ENCODE results near the gene TREH.

TREH gene

DNA sequence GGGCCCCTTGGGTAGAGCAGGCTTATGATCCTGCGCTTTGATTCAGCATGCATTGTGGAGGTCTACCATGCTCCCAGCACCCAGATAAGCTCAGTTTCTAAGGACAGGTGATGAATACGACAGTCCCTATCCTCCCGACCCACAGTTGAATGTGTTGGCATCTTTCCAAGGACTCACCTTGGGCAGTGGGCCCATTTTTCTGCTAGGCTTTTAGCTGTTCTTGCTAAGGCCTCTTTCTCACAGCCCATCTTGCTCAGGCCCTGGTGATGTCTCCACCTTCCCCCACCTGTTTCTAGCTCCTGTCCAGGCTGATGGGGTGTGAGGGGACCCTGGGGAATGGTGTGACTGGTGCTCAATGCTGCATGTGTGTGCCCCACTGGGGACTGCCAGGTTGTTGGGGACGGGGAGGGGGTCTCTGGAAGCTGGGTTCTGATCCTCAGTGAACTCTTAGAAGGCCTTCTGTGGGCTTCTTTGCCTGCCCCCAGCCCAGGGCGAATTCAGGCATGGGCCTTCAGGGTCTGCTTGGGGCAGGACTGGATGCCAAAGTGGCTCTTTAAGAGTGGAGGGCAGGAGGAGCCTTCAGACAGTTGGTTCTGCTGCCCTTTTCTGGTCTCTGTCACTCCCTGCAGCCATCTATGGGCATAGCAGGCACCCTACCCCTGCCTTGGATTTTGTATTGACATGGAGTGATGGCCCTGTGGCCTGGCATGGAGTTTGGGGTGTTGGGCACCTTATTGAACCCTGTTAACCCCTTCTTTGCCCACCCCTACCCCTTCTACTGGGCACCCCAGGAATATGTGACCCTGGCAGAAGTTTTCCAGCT is 38.9 kb downstream of the TREH start:
- FAIRE-seq, result no peak
- no peak for DNase-seq (ENCODE audit: insufficient read length, low spot score)
- TF ChIP-seq, protein P1, sequence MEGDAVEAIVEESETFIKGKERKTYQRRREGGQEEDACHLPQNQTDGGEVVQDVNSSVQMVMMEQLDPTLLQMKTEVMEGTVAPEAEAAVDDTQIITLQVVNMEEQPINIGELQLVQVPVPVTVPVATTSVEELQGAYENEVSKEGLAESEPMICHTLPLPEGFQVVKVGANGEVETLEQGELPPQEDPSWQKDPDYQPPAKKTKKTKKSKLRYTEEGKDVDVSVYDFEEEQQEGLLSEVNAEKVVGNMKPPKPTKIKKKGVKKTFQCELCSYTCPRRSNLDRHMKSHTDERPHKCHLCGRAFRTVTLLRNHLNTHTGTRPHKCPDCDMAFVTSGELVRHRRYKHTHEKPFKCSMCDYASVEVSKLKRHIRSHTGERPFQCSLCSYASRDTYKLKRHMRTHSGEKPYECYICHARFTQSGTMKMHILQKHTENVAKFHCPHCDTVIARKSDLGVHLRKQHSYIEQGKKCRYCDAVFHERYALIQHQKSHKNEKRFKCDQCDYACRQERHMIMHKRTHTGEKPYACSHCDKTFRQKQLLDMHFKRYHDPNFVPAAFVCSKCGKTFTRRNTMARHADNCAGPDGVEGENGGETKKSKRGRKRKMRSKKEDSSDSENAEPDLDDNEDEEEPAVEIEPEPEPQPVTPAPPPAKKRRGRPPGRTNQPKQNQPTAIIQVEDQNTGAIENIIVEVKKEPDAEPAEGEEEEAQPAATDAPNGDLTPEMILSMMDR (IDR thresholded peaks at IDR 0.05; ENCODE audit: insufficient read depth, missing control alignments), result no peak

DNA sequence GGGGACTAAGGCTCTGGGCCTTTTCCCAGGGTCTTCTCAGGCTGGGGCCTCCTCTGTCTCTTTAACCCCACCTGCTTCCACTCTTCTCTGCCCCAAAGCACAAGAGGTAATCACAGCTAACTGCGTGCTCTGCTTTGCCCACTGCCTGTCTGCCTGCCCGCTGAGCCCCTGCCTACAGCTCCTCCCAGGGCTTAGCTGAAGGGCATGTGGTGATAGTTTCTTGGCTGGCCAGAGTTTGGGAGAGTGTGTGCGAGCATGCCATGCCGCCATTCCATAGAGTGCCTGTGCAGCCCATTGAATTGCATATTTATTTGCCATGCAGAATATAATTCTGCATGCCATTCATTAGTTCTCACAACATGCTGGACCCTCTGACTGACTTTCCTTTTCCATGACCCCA is 39.6 kb downstream of the TREH start:
- FAIRE-seq, result no peak
- TF ChIP-seq, protein P1 (IDR thresholded peaks at IDR 0.05; ENCODE audit: insufficient read depth, missing control alignments), result no peak
- no peak for DNase-seq (ENCODE audit: insufficient read length, low spot score)

DNA sequence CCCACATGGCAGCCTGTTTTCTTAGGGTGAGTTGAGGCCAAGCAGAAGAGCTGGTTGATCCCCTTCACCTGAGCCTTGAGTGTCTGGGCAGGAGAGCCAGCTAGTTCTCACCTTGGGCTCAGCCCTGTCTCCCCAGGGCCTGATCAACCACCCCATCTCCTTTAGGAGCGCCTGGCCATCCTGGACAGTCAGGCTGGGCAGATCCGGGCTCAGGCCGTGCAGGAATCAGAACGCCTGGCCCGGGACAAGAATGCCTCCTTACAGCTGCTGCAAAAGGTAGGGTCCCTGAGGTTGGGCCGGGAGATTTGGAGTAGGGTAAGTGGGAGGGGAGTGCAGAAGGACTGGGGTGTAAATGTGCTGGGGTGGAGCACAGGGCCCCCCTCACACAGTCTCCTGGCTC is 40.7 kb downstream of the TREH start:
- no peak for FAIRE-seq

DNA sequence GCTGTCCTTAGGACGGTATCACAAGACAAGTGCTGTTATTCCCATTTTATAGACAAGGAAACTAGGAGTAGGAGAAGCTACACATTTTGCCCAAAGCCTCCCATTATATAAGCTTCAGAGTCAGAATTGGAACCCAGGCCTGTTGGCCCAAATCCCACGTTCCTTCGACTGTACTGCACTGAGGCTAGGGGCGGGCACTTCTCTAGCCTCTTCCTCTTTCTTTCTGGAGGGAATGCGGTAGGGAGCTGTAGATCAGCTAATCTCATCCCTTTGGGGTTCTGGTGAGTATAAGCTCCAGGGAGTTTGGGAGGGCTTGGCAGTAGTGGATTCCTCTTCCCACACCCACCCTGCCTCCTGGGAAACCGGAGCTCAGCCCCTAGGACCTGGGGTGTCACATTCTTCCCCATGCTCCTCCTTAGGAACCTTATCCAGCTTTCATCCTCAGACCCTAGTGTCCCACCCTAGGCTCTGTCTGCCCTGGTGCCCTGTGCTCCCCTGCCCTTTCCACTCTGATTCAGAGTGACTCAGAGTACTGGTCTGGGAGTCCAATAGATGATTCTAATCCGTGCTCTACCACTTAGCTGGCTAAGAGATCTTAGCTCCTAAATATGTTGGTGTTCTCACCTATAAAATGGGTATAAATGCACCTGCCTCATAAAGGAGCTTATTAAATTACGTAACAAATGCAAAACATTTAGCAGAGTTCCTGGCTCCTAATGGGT is 42.7 kb downstream of the TREH start:
- DNase-seq (ENCODE audit: insufficient read length, low spot score) (no peak), FAIRE-seq (no peak)
- TF ChIP-seq, protein P1 (IDR thresholded peaks at IDR 0.05; ENCODE audit: insufficient read depth, missing control alignments), result no peak

More for the DNA sequence above, 40.7 kb downstream of the TREH start:
- DNase-seq (ENCODE audit: insufficient read length, low spot score), result no peak
- TF ChIP-seq, protein P1 (IDR thresholded peaks at IDR 0.05; ENCODE audit: insufficient read depth, missing control alignments), result no peak

DNA sequence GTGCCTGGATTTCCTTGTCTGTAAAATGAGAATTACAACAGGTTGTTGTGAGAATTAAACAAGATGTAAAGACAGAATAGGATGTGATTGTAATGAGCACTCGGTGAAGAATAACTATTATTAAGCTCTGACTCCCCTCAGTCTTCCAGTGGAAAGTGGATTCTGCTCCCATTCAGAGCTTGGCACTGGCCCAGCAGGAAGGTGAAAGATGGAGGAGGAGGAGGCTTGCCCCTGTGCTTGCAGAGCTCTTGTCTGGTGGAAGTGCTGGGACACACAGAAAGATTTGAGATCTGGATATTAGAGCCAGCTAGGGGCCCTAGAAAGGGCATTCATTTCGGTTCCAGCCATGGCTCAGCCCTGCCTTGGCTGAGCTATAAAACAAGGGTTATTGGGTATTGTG is 43.8 kb downstream of the TREH start:
- no peak for FAIRE-seq
- DNase-seq (ENCODE audit: insufficient read length, low spot score), result no peak
- TF ChIP-seq, protein P1 (IDR thresholded peaks at IDR 0.05; ENCODE audit: insufficient read depth, missing control alignments), result no peak

DNA sequence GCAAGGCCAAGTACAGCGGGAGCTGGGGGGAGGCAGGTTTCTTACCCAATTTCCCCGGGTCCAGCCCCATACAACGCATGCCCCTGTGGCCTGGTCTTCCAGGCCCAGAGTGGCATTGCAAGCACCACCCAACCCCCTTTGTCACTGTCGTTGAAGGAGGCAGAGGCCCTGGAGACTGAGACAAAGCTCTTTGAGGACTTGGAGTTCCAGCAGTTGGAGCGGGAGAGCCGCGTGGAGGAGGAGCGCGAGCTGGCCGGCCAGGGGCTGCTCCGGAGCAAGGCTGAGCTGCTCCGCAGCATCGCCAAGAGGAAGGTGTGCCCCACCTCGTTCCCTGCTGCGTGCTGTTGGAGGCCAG is 44.2 kb downstream of the TREH start:
- no peak for FAIRE-seq
- TF ChIP-seq, protein P1 (IDR thresholded peaks at IDR 0.05; ENCODE audit: insufficient read depth, missing control alignments), result no peak
- no peak for DNase-seq (ENCODE audit: insufficient read length, low spot score)

Data from D721Med (cell line).